PC-9 (cell line): Measurements from ENCODE around the gene CDK6. TPM values are rescaled to one million over a fixed set of nuclear protein-coding genes. Genes with fewer than 3 reads are reported as not detected.

Source experiments
- BruUV-seq: library from RNA; stranded (reverse); fragments of 400-500 nt; replicated peaks from 2 replicates; lab custom pipeline; 2021; lab: Mats Ljungman, UMichigan
- CTCF ChIA-PET: fragments of 300-600 bp; sonication (Branson Sonifier 250); formaldehyde crosslinking; loops from one replicate; lab custom pipeline; 2022; ENCODE audit warnings: antibody characterized with exemption; lab: Charles Lee
- POLR2A ChIA-PET: fragments of 300-600 bp; sonication (Branson Sonifier 250); formaldehyde crosslinking; loops from one replicate; lab custom pipeline; 2022; ENCODE audit warnings: antibody characterized with exemption; ENCODE audit not compliant: unreplicated experiment; lab: Charles Lee
- DNase-seq, 2 experiments: peaks; one replicate each; pipeline versions ENCODE4 v3.0.0 to v3.0.0-alpha.2; 2015 to 2022; ENCODE audit warnings: mixed read lengths in 1 of 2
- H2AFZ ChIP-seq: fragments of 200-600 bp; sonication (generic); 2 replicates; pipeline ENCODE4 v1.8.1; 2017; ENCODE audit warnings: antibody characterized with exemption
- H3F3A ChIP-seq: fragments of 200-600 bp; sonication (generic); 2 replicates; pipeline ENCODE4 v1.8.1; 2017; ENCODE audit warnings: antibody characterized with exemption, mild to moderate bottlenecking, low read depth; ENCODE audit not compliant: insufficient read depth
- H3K27ac ChIP-seq: fragments of 200-600 bp; sonication (generic); 2 replicates; pipeline ENCODE4 v1.6.1; 2016; ENCODE audit warnings: mixed run types
- H3K27me3 ChIP-seq: fragments of 200-600 bp; sonication (generic); 2 replicates; pipeline ENCODE4 v1.6.1; 2016; ENCODE audit warnings: low read depth, mixed run types; ENCODE audit not compliant: insufficient read depth
- H3K36me3 ChIP-seq: fragments of 200-600 bp; sonication (generic); 2 replicates; pipeline ENCODE4 v1.6.1; 2016; ENCODE audit warnings: low read depth, mixed run types
- H3K4me1 ChIP-seq: fragments of 200-600 bp; sonication (generic); replicated peaks from 2 replicates; pipeline ENCODE4 v1.6.1; 2016; ENCODE audit warnings: mixed run types; ENCODE audit not compliant: insufficient read depth
- H3K4me2 ChIP-seq: fragments of 200-600 bp; sonication (generic); 2 replicates; pipeline ENCODE4 v1.6.1; 2017; ENCODE audit warnings: mixed run types
- H3K4me3 ChIP-seq: fragments of 200-600 bp; sonication (generic); 2 replicates; pipeline ENCODE4 v1.6.1; 2016; ENCODE audit warnings: mixed run types
- H3K79me2 ChIP-seq: fragments of 200-600 bp; sonication (generic); 2 replicates; pipeline ENCODE4 v1.6.1; 2017; ENCODE audit warnings: low read depth, mixed run types
- H3K9me2 ChIP-seq: fragments of 200-600 bp; sonication (generic); 2 replicates; pipeline ENCODE4 v1.8.1; 2017; ENCODE audit warnings: mild to moderate bottlenecking; ENCODE audit not compliant: insufficient read depth
- H3K9me3 ChIP-seq: fragments of 200-600 bp; sonication (generic); 2 replicates; pipeline ENCODE4 v1.8.1; 2016; ENCODE audit warnings: low read depth; ENCODE audit not compliant: insufficient read depth
- H4K20me1 ChIP-seq: fragments of 200-600 bp; sonication (generic); 2 replicates; pipeline ENCODE4 v1.8.1; 2017; ENCODE audit not compliant: insufficient read depth
- CTCF ChIP-seq: fragments of 200-600 bp; sonication (generic); conservative IDR thresholded peaks from 2 replicates; pipeline ENCODE4 v1.6.1; 2017; ENCODE audit warnings: mixed run types, antibody characterized with exemption, mild to moderate bottlenecking, moderate library complexity
- EZH2 ChIP-seq: fragments of 200-600 bp; sonication (generic); IDR thresholded peaks from 2 replicates; pipeline ENCODE4 v1.8.0; 2017; ENCODE audit warnings: antibody characterized with exemption, low read depth
- intact Hi-C: fragments of 100-400 bp; cut with micrococcal nuclease; formaldehyde crosslinking; loops from one replicate; pipeline ENCODE4 v1.10.0; 2022; ENCODE audit not compliant: unreplicated experiment
- total RNA-seq: library from RNA; stranded (reverse); gene quantifications from 2 replicates; pipeline ENCODE4 v1.2.3, GENCODE V29; 2021

CDK6 gene
- total RNA-seq, 1 experiment from 2014 or later: 49.5 TPM

- TF ChIP-seq EZH2 (no peak), CTCF (no peak)
- Histone ChIP-seq H3K4me1 (no peaks in the 10 kb centered on the region), H3K79me2 (peaks cover 72% of the 10 kb centered on the region), H3K9me3 (peaks cover 12% of the 10 kb centered on the region), H3F3A (no peaks in the 10 kb centered on the region), H3K4me3 (no peak overlapping the region), H3K27me3 (no peaks in the 10 kb centered on the region), H2AFZ (no peak overlapping the region), H3K36me3 (peaks cover 7% of the 10 kb centered on the region; the same call in 1 of the 2 replicates), H3K27ac (no peak overlapping the region), H4K20me1 (peaks cover 3% of the 10 kb centered on the region; the same call in 1 of the 2 replicates), H3K4me2 (no peak overlapping the region), H3K9me2 (no peaks in the 10 kb centered on the region)
- CTCF ChIA-PET: no interaction called here
- DNase-seq: no peak
- intact Hi-C loops: no loop called here
- BruUV-seq: no TSS peak
- POLR2A ChIA-PET: no interaction called here
These were observed 41.5 kb downstream of the CDK6 start for GRCh38 chr7:92794831-92795230.

GRCh38 chr7:92794391-92794790, 42.0 kb downstream of the CDK6 start:
- H3K27me3 ChIP-seq: no peaks in the 10 kb centered on the region
- no peak overlapping the region for H3K4me2 ChIP-seq
- ChIA-PET CTCF (no interaction called here), POLR2A (interaction anchor here (0.5 kb wide), 2 partner anchors 14 to 25 kb away, joined by 3 to 4 read pairs; no protein-coding TSS in a partner anchor)
- H3K4me1 ChIP-seq: no peaks in the 10 kb centered on the region
- no peak overlapping the region for H3K4me3 ChIP-seq
- H3K9me3 ChIP-seq: peaks cover 15% of the 10 kb centered on the region
- no peaks in the 10 kb centered on the region for H3K9me2 ChIP-seq
- no peak for DNase-seq
- H3K79me2 ChIP-seq: peaks cover 69% of the 10 kb centered on the region
- H3K36me3 ChIP-seq: peaks cover 7% of the 10 kb centered on the region; the same call in 1 of the 2 replicates
- no peak overlapping the region for H2AFZ ChIP-seq
- peaks cover 3% of the 10 kb centered on the region; the same call in 1 of the 2 replicates for H4K20me1 ChIP-seq
- H3K27ac ChIP-seq: no peak overlapping the region
- no TSS peak for BruUV-seq
- TF ChIP-seq CTCF: no peak
- no peak for TF ChIP-seq EZH2
- no peaks in the 10 kb centered on the region for H3F3A ChIP-seq
- intact Hi-C loops: no loop called here

- H3K4me2 ChIP-seq: no peak overlapping the region
- H2AFZ ChIP-seq: no peak overlapping the region
- intact Hi-C loops: no loop called here
- no peak overlapping the region for H3K27ac ChIP-seq
- H3K4me1 ChIP-seq: no peaks in the 10 kb centered on the region
- no TSS peak for BruUV-seq
- ChIA-PET CTCF (no interaction called here), POLR2A (interaction anchor here (0.5 kb wide), 2 partner anchors 13 to 24 kb away, joined by 3 to 4 read pairs; no protein-coding TSS in a partner anchor)
- peaks cover 11% of the 10 kb centered on the region; the same call in 1 of the 2 replicates for H3K36me3 ChIP-seq
- no peak for TF ChIP-seq EZH2
- no peak for TF ChIP-seq CTCF
- H3K9me2 ChIP-seq: no peaks in the 10 kb centered on the region
- H3K4me3 ChIP-seq: no peak overlapping the region
- H4K20me1 ChIP-seq: peaks cover 3% of the 10 kb centered on the region; the same call in 1 of the 2 replicates
- H3K27me3 ChIP-seq: no peaks in the 10 kb centered on the region
- no peak for DNase-seq
- peaks cover 3% of the 10 kb centered on the region for H3F3A ChIP-seq
- H3K79me2 ChIP-seq: peaks cover 65% of the 10 kb centered on the region
- H3K9me3 ChIP-seq: peaks cover 20% of the 10 kb centered on the region
These were observed 42.6 kb downstream of the CDK6 start for GRCh38 chr7:92793656-92794205.
